ENCODE data around the gene SERPINF2. TPM values are rescaled to one million over a fixed set of nuclear protein-coding genes. Genes with fewer than 3 reads are reported as not detected.

The SERPINF2 gene
- polyA plus RNA-seq, 1 donor (not counting 4 experiments of a cell fraction or from before 2014, with no cell fraction given): 0.96 TPM

- no peak overlapping the region for H3K9ac ChIP-seq (ENCODE audit: control insufficient read depth, extremely low read depth, insufficient read depth, low read length)
- H3K4me1 ChIP-seq (ENCODE audit: control insufficient read depth, extremely low read depth, insufficient read depth, low read length): no peaks in the 10 kb centered on the region
- no peak overlapping the region for H2AFZ ChIP-seq (ENCODE audit: control insufficient read depth, low read length)
- no peaks in the 10 kb centered on the region for H3K9me3 ChIP-seq (ENCODE audit: control insufficient read depth, low read depth, low read length)
- H3K27ac ChIP-seq (ENCODE audit: control insufficient read depth, insufficient read depth, low read length): no peak overlapping the region
- H3K4me2 ChIP-seq (ENCODE audit: control insufficient read depth, extremely low read depth, insufficient read depth, low read depth, low read length): no peak overlapping the region
- H3K36me3 ChIP-seq (ENCODE audit: control insufficient read depth in 2 of 2, extremely low read depth in 1 of 2, insufficient read depth in 2 of 2, low read length in 2 of 2): peaks cover 6 to 12% of the 10 kb centered on the region in 2 experiments
- FAIRE-seq (no peak), DNase-seq (ENCODE audit: low read depth, low spot score) (no peak)
- peaks cover 2% of the 10 kb centered on the region for H3K79me2 ChIP-seq (ENCODE audit: control insufficient read depth, insufficient read depth, low read length)
- no peaks in the 10 kb centered on the region for H3K27me3 ChIP-seq (ENCODE audit: control insufficient read depth, extremely low read depth, insufficient read depth, low read length)
- dilution Hi-C loops (cut with MboI; ENCODE audit: extremely low pct_ligation_motif_present, low sequenced_read_pairs): no loop called here
- TF ChIP-seq EZH2 (IDR thresholded peaks at IDR 0.05; ENCODE audit: low read length) (no peak), CTCF (optimal IDR thresholded peaks at IDR 0.05 in 1 of 3, IDR thresholded peaks at IDR 0.05 in 1 of 3, conservative IDR thresholded peaks at IDR 0.05 in 1 of 3; ENCODE audit: extremely low read depth in 1 of 3, insufficient read depth in 2 of 3, low read length in 3 of 3) (no peak)
- H4K20me1 ChIP-seq (ENCODE audit: control insufficient read depth, extremely low read depth, insufficient read depth, low read length): no peaks in the 10 kb centered on the region
- H3K4me3 ChIP-seq (ENCODE audit: control insufficient read depth in 2 of 3, extremely low read depth in 1 of 3, insufficient read depth in 2 of 3, low read depth in 1 of 3, low read length in 3 of 3): no peak overlapping the region
- H3K9me1 ChIP-seq (ENCODE audit: control insufficient read depth, extremely low read depth, insufficient read depth, low read length): no peaks in the 10 kb centered on the region
These were observed 57.6 kb downstream of the SERPINF2 start for GRCh38 chr17:1800240-1800639.

GRCh38 chr17:1800712-1801111 lies 58.0 kb downstream of the SERPINF2 start:
- H3K36me3 ChIP-seq (ENCODE audit: control insufficient read depth in 2 of 2, extremely low read depth in 1 of 2, insufficient read depth in 2 of 2, low read length in 2 of 2): peaks cover 6 to 12% of the 10 kb centered on the region in 2 experiments
- H3K9me1 ChIP-seq (ENCODE audit: control insufficient read depth, extremely low read depth, insufficient read depth, low read length): no peaks in the 10 kb centered on the region
- H3K4me3 ChIP-seq (ENCODE audit: control insufficient read depth in 2 of 3, extremely low read depth in 1 of 3, insufficient read depth in 2 of 3, low read depth in 1 of 3, low read length in 3 of 3): no peak overlapping the region
- no peak overlapping the region for H3K9ac ChIP-seq (ENCODE audit: control insufficient read depth, extremely low read depth, insufficient read depth, low read length)
- dilution Hi-C loops (cut with MboI; ENCODE audit: extremely low pct_ligation_motif_present, low sequenced_read_pairs): no loop called here
- TF ChIP-seq EZH2 (IDR thresholded peaks at IDR 0.05; ENCODE audit: low read length) (no peak), CTCF (optimal IDR thresholded peaks at IDR 0.05 in 1 of 3, IDR thresholded peaks at IDR 0.05 in 1 of 3, conservative IDR thresholded peaks at IDR 0.05 in 1 of 3; ENCODE audit: extremely low read depth in 1 of 3, insufficient read depth in 2 of 3, low read length in 3 of 3) (no peak)
- H4K20me1 ChIP-seq (ENCODE audit: control insufficient read depth, extremely low read depth, insufficient read depth, low read length): no peaks in the 10 kb centered on the region
- FAIRE-seq (no peak), DNase-seq (ENCODE audit: low read depth, low spot score) (no peak)
- no peaks in the 10 kb centered on the region for H3K9me3 ChIP-seq (ENCODE audit: control insufficient read depth, low read depth, low read length)
- no peaks in the 10 kb centered on the region for H3K79me2 ChIP-seq (ENCODE audit: control insufficient read depth, insufficient read depth, low read length)
- H2AFZ ChIP-seq (ENCODE audit: control insufficient read depth, low read length): no peak overlapping the region
- H3K4me2 ChIP-seq (ENCODE audit: control insufficient read depth, extremely low read depth, insufficient read depth, low read depth, low read length): no peak overlapping the region
- no peaks in the 10 kb centered on the region for H3K4me1 ChIP-seq (ENCODE audit: control insufficient read depth, extremely low read depth, insufficient read depth, low read length)
- H3K27me3 ChIP-seq (ENCODE audit: control insufficient read depth, extremely low read depth, insufficient read depth, low read length): no peaks in the 10 kb centered on the region
- H3K27ac ChIP-seq (ENCODE audit: control insufficient read depth, insufficient read depth, low read length): no peak overlapping the region
